Astrocyte of the spinal cord (primary cell): ENCODE measurements around the gene COL28A1.

Experiments
- DNase-seq: peaks from one replicate; pipeline ENCODE4 v3.0.0; 2011; ENCODE audit warnings: low read depth, low spot score
- H3K4me3 ChIP-seq: 2 replicates; pipeline ENCODE4 v1.5.1; 2011; ENCODE audit warnings: low read depth, mild to moderate bottlenecking, low read length, moderate library complexity
- CTCF ChIP-seq: IDR thresholded peaks from 2 replicates; pipeline ENCODE4 v1.5.1; 2012; ENCODE audit warnings: low read depth, mild to moderate bottlenecking, low read length, inconsistent platforms
- in situ Hi-C: cut with HindIII; loops from 2 replicates; pipeline ENCODE4 v1.10.0; 2017; ENCODE audit warnings: low sequenced_read_pairs

COL28A1 gene

GRCh38 chr7:7567898-7568531, 32.3 kb upstream of the COL28A1 start:
- peak overlapping the region; percentile 59 for H3K4me3 ChIP-seq
- DNase-seq = no peak
- in situ Hi-C loops = no loop called here
- no peak for TF ChIP-seq CTCF

- in situ Hi-C loops = no loop called here
- peak; percentile 75 for DNase-seq
- peak within 1 kb of the TSS; percentile 59 for H3K4me3 ChIP-seq
- no peak for TF ChIP-seq CTCF
These were observed 31.3 kb upstream of the COL28A1 start, which contains the start of gene MIOS for GRCh38 chr7:7566651-7567611. Gene MIOS, plus strand, starts transcription at chr7:7566884. Its CDS starts 5,592 bp downstream, at chr7:7572476.

- in situ Hi-C loops = no loop called here
- peak overlapping the region; percentile 59 for H3K4me3 ChIP-seq
- no peak for TF ChIP-seq CTCF
- no peak for DNase-seq
These were observed 30.3 kb upstream of the COL28A1 start for GRCh38 chr7:7565746-7566650.

GRCh38 chr7:7565018-7565680, 29.5 kb upstream of the COL28A1 start:
- H3K4me3 ChIP-seq = no peak overlapping the region
- in situ Hi-C loops = no loop called here
- TF ChIP-seq CTCF = no peak
- DNase-seq = no peak

- no peak overlapping the region for H3K4me3 ChIP-seq
- no peak for TF ChIP-seq CTCF
- DNase-seq = peak; percentile 52
- in situ Hi-C loops = no loop called here
These were observed 28.7 kb upstream of the COL28A1 start for GRCh38 chr7:7564323-7564780.
